DMS153 treated with DMSO at 0.1 percent for 48 hours (cell line): ENCODE results near the gene TMEM106B.
"Not testable (repeated sequence)": the region's sequence is repeated elsewhere in the genome, so short reads cannot be mapped to it uniquely, and the experiment has no call there.

ENCODE experiments used
- DNase-seq: peaks from one replicate; lab custom pipeline; 2025; ENCODE audit not compliant: unreplicated experiment; lab: John Stamatoyannopoulos, UW

Gene TMEM106B

DNA sequence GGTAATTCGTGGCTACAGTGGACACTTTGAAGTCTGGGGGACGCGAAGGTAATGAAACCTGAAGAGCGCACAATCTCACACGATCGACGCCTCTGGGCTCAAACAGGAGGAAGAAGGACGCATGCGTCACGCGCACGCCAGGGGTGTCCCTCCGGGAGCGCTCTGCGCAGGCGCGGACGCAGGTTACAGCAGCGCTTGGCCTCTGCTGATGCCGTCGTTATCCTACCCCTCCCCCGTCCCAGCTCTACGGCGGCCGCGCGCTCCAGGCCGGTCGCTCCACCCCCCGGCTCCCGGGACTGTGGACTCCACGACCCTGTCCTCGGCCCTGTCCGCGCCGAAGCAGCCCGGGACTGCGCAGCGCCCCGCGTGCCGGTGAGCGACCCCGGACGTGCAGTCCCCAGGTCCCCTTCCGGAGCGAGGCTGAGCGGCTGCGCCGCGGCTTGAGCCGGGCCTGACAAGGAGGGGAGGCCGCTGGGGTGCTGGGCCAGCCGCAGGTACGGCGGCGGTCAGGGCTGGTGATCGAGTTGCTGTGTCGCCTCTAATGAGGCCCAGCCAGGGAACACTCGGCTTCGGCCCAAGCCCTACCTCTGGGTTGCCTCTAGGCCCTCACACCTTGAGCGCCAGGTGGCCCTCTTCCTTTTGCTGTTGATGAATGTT lies at the start of gene TMEM106B:
TMEM106B (plus strand) TSS at position 241 of the 657 bp plus-strand sequence. CDS start 3,517 bp downstream, outside the sequence.
- peak; percentile 97 for DNase-seq

DNA sequence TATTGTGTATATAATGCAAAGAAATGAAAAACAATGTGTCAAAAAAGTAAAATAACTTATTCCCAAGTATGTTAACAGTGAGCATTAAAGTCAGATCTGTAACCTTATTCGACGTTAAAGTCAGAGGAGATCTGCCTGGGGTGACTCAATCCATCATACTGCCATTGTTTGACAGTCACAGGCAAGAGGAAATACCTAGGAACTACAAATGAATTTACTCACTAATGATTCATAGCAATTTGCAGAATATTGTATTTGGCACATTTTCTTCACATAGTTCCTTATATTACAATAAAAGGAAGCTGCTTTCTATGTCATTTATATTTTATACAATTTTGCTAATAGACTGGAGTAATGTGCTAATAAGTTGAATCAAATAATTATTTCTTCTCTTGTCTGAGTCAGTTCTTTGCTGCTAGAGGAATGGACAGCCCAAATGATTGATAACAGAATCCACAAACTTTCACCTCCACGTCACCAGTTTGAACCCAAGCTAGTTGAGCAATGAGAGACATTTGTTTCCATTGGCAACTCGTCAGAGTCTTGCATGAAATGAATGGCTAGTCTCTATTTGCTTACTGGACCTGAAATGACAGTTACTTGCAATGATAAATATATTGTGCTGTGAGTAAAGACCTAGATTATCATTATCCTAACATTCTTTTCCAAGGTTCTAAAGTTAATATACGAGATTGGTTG lies 48.5 kb upstream of the TMEM106B start:
- no peak for DNase-seq

DNA sequence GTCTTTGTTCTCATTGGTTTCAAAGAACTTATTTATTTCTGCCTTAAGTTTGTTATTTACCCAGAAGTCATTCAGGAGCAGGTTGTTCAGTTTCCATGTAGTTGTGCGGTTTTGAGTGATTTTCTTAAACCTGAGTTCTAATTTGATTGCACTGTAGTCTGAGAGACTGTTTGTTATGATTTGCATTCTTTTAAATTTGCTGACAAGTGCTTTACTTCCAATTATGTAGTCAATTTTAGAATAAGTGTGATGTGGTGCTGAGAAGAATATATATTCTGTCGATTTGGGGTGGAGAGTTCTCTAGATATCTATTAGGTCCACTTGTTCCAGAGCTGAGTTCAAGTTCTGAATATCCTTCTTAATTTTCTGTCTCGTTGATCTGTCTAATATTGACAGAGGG lies 43.0 kb upstream of the TMEM106B start:
- DNase-seq, result not testable (repeated sequence)

DNA sequence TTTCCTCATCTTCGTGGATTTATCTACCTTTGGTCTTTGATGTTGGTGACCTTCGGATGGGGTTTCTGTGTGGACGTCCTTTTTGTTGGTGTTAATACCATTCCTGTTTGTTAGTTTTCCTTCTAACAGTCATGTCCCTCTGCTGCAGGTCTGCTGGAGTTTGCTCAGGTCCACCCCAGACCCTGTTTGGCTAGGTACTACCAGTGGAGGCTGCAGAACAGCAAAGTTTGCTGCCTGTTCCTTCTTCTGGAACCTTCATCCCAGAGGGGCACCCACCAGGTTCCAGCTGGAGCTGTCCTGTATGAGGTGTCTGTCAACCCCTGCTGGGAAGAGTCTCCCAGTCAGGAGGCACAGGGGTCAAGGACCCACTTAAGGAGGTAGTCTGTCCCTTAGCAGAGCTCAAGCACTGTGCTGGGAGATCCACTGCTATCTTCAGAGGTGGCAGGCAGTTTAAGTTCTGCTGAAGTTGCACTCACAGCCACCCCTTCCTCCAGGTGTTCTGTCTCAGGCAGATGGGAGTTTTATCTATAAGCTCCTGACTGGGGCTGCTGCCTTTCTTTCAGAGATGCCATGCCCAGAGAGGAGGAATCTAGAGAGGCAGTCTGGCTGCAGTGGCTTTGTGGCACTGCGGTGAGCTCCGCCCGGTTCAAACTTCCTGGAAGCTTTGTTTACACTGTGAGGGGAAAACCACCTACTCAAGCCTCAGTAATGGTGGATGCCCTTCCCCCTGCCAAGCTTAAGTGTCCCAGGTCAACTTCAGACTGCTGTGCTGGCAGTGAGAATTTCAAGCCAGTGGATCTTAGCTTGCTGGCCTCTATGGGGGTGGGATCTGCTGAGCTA lies 40.9 kb upstream of the TMEM106B start:
- peak; percentile 35 for DNase-seq

DNA sequence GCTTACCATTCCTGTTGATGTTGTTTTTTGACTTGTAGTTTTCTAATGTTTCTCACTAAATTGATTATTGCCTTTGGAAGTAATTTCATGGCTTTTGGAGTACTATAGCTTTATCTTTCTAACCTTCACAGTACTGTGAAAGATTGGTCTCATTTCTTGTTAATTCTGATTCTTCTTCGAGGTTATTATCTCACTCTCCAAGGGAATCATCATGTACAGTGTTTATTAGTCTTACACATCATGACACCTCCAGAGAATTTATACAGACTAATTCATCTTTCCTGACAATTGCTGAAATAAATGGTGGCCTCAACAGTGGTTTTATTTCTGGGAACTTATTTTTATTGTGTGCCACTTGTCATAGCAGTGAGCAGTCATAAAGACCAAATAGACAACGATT lies 37.4 kb upstream of the TMEM106B start:
- DNase-seq, result no peak

DNA sequence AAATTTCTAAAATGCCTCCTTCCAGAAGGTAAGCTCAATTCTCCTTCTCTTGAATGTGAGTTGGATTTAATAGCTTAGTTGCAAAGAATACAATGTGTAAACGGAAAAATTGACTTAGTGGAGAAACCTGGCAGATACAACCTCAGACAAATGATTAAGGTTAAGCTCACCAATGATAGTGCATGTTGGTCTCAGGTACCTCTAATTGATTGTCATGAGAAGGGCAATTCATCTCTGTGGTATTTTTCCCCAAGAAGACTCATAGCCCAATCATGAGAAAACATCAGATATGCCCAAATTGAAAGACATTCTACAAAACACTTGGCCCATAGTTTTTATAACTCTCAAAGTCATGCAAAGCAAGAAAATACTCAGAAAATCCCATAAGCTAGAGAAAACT lies 36.2 kb upstream of the TMEM106B start:
- no peak for DNase-seq

DNA sequence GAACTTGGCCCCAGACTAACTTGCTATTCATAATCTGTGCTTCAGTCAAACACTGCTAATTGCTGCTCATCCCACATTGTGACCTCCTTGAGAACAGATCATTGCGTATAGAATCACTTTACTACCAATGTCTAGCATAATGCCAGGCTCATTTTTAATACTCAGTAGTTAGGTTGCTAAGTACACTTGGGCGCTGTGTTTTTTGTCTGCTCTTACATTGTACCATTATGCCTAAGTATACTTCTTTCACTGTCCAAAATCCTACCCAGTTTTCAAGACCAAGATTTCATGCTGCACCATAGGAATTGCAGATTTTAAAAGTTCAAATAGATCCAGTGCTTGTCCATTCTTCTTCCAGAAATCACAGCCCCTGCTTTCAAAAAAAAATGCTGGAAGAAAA lies 32.8 kb upstream of the TMEM106B start:
- DNase-seq, result no peak

DNA sequence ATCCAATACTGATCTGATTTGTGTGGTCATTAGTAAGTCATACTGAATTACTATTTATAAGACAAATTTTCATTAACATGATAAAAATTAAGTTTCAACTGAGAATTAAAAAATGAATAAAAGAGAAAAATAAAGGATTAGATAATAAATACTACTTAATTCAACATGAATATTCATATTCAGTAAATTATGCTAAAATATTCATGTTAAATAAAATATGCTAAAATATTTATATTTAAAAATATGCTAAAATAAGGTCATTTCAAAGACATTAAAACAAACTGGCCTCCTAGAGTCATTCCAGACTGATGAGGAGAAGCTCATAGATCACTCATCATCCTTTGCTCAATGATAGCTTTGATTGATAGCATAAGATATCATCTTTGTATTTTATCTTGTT lies 16.7 kb upstream of the TMEM106B start:
- no peak for DNase-seq

DNA sequence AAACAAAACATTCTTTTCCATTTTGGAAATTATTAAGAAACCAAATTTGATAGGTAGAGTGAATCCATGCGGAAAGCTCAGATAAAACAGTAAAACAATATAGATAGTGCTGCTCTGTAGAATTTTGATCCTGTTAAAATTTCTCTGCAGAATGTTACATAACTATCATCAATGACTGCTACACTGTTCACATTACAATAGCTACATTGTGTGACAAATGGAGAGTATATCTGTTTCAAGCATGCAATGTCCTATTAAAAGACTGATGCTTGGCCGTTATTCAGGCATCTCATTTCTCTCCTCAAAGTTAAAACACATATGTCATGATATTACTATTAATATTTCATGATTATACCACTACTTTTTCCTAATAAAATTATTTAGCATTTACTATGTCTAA lies 14.7 kb upstream of the TMEM106B start:
- no peak for DNase-seq

DNA sequence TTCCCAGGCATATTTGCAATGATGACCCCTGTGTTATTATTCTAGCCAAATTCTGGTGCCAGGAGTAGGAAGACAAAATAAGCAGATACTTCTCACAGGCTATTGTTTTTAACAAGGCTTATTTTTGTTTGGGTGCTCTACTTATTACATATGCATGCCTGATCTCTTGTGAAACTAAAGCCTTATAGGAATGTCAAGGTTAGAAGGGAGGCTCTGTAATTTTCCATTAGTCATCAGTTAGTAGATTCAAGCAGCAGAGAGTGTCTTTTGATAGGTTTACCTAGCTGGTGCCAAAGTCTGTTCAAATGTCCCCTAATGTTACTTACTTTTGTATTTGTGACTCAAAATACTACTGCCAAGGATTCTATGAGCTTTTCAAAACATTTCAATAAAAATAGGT lies 11.7 kb upstream of the TMEM106B start:
- no peak for DNase-seq

DNA sequence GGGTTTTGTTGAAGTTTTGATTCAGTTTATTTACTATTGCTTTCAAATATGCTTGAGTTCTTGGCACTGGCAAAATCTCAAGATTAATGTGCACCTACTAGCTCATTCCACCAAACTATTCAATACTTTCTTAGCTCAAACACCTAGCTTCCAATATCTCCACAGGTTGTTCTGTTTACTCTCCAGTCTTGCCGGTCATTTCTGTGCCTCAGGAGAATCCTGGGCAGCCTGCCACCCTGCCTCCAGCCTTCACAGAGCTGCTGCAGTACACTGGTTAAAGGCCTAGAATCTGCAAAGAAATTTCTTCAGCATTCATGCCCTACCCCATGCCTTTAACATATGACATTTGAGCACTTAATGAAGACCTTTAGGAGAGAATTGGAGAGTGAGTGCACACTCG lies 4.0 kb upstream of the TMEM106B start:
- DNase-seq, result no peak

DNA sequence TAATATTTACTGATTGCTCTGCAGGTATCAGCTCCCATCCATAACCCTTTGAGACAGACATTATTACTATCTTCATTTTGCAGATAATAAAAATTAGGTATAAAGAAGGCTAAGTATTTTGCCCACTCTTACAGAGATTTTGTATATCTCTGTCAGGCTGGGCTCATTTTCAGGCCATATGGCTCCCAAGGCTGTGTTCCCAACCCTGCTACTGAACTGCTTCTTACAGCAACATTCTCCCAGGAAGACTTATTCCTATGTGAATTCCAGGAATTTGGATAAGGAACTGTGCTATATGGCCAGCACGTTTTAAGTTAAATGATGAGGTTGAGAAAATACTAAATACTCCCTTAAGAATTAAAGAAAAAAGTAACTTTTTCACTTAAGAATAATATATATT lies 1.9 kb upstream of the TMEM106B start:
- DNase-seq, result no peak

DNA sequence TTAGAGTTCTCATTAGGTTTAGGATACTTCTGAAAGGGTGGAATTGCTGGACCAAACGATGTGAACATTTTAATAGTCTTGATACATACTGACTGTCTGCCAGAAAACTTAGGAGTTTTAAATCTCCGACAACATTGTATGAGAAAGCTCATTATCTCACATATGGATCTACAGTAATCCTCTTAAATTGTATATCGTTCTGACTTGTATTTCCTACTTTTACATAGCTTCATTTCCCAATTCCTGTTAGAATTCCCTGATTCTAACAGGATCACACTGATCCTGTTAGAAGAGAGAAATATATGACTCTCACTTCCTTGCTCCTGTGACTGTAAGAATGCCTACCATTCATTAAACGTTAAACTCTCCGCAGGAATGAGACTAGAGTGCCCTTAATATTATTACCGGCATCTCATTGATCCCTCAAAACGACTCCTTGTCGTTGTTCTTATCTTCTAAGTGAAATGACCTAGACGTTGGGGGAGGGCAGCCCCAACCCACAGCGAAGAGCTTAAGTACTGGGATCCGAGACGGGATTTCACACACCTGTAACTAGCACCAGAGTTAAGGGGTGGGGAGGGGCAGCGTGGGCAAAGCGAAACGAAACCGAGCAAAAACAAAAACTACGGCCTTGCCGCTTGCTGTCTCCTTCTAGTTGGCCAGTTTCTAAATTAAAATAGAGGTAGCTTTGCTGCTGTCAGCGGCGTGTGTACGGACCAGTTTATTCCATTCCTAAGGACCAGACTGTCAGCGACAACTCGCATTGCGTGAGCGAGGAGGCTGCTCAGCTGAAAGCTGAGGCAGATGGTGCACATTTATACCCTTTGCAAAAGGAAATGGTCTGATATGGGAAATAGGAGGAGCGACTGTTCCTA lies 678 bp upstream of the TMEM106B start:
- DNase-seq, result peak; percentile 79

DNA sequence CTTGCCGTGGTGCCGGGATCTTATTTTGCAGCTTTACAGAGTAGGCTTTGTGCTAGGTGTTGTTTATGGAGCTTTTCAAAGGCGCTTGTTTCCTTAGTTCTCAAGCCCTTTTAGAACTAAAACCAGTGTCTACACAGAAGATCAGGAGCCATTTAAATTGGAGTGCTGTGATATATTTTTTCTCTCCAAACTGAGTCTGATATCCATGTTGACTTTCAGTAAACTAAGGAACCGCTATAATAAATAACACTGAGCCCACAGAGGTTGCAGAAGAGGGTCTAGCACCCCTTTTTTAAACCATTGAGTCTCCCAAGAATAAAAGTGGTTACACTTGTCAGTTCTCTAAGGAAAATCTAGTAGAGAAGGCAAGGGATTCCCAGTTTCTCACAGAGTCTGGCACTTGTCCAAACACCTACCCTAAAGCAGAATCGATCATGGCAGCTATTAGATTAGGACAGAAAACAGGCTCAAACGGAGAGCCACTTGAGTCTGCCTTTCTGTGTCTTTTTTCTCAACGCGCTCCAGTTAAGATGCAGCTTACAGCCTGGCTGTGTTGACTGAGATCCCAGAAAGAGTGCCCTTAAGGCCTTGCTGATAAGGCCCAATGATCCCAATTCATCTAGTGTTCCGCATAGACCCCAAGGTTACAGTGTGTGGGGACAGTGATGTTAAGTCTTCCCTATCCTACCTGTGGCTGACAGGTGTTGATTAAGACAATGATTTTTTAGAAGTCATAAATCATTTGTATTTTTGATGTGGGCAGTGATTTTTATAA lies 804 bp downstream of the TMEM106B start:
- DNase-seq, result peak; percentile 78

DNA sequence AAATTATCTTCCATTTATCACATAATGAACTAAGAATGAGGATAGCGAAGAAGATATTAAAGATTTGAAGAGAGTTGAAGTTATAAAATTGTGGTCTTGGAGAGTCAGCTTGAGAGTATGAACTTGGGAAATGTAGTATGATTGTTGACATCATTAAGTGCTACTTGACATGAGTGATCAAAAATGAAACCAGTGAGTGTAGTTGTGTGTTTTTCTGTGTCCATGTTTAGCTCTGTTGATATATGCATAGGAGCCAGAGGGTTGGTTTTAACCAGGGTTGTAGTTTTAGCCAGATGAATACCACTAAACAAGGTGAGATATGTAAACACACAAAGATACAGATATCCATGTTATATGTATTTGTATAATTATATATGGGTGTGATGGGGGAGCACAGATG lies 6.2 kb downstream of the TMEM106B start:
- DNase-seq, result no peak

DNA sequence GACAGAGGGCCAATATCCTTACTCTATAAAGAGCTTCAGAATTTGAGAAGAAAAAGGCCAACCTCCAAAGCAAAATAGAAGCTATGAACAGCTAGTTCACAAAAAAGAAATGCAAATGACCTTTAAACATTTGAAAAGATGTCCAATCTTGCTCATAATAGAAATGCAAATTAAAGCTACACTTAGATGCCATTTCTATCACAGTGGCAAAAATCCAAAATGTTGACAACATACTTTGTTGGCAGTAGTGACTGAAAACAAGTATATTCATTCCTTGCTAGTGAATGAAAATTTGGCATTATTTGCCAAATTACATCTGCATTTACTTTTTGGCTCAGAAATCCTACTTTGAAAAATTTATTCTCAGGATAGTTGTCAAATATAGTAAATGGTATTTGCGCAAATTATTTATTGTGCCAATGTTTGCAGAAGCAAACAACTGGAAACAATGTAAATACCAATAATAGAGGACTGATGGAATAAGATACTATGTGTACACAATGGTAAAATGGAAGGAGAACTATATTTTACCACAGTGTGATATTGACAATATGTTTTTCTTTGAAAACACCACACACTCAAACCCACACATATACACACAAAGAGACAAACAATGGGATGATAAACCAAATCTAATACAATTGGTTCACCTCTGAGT lies 9.4 kb downstream of the TMEM106B start:
- DNase-seq, result no peak

DNA sequence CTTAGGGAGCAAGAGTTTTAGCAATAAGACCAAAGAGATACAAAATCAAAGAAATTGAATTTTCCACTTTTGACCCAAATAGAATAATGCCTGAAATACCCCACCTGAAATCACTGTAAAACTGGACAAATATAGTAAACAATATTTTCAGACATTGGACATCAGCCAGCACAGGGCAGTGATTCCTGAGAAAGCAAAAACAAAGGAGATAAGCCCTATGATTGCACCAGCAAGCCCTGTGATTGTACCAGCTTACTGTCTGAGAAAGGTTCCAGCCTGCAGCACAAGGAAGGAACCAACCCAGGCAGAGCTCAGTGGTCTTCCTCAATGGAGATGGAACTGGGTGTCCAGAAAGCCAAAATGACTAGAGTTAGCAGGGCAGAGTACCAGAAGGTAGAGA lies 10.3 kb downstream of the TMEM106B start:
- no peak for DNase-seq

DNA sequence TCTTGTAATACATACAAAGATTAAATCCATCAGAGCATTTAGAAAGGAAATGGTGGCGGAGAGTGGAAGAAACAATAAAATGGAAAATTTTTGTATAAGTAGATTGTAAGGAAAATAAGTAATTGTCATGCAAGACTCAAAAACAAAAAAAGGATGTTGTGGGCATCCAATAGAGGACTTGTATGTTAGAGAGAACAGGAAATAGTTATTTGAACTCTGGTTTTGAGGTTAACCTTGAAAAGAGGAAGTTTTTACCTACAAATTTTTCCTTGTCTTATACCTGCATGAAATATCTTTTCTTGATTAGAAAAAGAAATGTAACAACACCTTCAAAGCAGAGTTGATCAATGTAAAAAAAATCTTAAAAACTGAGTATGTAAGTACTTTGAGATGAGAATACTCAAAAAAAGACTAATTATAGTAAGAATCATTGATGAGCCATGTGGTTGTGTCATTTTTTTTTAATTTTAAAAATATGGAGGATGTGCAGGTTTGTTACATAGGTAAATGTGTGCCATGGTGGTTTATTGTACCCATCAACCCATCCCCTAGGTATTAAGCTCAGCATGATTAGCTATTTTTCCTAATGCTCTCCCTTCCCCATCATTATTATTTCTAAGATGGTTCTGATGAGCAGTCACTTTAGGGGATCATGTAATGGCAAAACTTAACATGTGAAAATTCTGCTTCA lies 11.9 kb downstream of the TMEM106B start:
- DNase-seq, result no peak

DNA sequence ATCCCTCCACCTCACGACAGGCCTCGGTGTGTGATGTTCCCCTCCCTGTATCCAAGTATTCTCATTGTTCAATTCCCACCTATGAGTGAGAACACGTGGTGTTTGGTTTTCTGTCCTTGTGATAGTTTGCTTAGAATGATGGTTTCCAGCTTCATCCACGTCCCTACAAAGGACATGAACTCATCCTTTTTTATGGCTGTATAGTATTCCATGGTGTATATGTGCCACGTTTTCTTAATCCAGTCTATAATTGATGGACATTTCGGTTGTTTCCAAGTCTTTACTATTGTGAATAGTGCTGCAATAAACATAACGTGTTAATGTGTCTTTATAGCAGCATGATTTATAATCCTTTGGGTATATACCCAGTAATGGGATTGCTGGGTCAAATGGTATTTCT lies 13.9 kb downstream of the TMEM106B start:
- DNase-seq, result not testable (repeated sequence)
